DND-41 (cell line): ENCODE results near the gene DDIT3.

Experiments used
- EZH2 ChIP-seq: IDR thresholded peaks from 3 replicates; pipeline ENCODE4 v1.6.1; 2012; ENCODE audit warnings: borderline replicate concordance, low read depth, mild to moderate bottlenecking, moderate library complexity, low read length, inconsistent platforms; ENCODE audit not compliant: severe bottlenecking
- TF ChIP-seq, protein P1 (sequence below): IDR thresholded peaks from 2 replicates; pipeline ENCODE4 v1.5.1; 2012; ENCODE audit warnings: borderline replicate concordance, low read length, moderate library complexity, mild to moderate bottlenecking; ENCODE audit not compliant: poor library complexity, severe bottlenecking; ENCODE audit errors: extremely low read depth

DNA sequence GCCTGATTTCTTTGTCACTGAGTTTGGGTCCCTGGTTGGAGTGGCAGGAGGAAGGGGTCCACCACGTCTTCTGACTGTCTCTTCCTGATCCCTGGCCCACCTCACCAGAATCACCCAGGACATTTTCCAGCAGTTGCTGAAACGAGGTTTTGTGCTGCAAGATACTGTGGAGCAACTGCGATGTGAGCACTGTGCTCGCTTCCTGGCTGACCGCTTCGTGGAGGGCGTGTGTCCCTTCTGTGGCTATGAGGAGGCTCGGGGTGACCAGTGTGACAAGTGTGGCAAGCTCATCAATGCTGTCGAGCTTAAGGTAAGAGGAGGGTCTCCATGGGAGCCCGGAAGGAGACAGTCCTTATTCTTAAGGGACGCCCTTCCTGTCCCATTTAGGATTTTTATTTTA lies 20.1 kb downstream of the DDIT3 start:
- TF ChIP-seq, protein P1, sequence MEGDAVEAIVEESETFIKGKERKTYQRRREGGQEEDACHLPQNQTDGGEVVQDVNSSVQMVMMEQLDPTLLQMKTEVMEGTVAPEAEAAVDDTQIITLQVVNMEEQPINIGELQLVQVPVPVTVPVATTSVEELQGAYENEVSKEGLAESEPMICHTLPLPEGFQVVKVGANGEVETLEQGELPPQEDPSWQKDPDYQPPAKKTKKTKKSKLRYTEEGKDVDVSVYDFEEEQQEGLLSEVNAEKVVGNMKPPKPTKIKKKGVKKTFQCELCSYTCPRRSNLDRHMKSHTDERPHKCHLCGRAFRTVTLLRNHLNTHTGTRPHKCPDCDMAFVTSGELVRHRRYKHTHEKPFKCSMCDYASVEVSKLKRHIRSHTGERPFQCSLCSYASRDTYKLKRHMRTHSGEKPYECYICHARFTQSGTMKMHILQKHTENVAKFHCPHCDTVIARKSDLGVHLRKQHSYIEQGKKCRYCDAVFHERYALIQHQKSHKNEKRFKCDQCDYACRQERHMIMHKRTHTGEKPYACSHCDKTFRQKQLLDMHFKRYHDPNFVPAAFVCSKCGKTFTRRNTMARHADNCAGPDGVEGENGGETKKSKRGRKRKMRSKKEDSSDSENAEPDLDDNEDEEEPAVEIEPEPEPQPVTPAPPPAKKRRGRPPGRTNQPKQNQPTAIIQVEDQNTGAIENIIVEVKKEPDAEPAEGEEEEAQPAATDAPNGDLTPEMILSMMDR, result no peak
- no peak for TF ChIP-seq EZH2
